ENCODE results near the gene KIF4A.

KIF4A gene

GRCh38 chrX:70426286-70427278 is 136.7 kb downstream of the KIF4A start:
- no peaks in the 10 kb centered on the region for H3K36me3 ChIP-seq (ENCODE audit: low read depth)
- no peaks in the 10 kb centered on the region for H3K4me1 ChIP-seq (ENCODE audit: insufficient read depth, poor library complexity, severe bottlenecking)
- no peak overlapping the region for H3K27ac ChIP-seq (ENCODE audit: poor library complexity, severe bottlenecking)
- H3K4me3 ChIP-seq (ENCODE audit: severe bottlenecking), result no peak overlapping the region
- no peaks in the 10 kb centered on the region for H3K9me3 ChIP-seq (ENCODE audit: severe bottlenecking)
- DNase-seq (ENCODE audit: low spot score) (no peak), ATAC-seq (ENCODE audit: low read depth) (no peak)
- no peaks in the 10 kb centered on the region for H3K27me3 ChIP-seq (ENCODE audit: insufficient read depth, poor library complexity, severe bottlenecking)
- TF ChIP-seq CTCF (IDR thresholded peaks at IDR 0.05; ENCODE audit: poor library complexity, severe bottlenecking), result no peak

- ATAC-seq (ENCODE audit: low read depth), result no peak
- Histone ChIP-seq H3K4me1 (ENCODE audit: insufficient read depth, poor library complexity, severe bottlenecking) (no peaks in the 10 kb centered on the region), H3K27me3 (ENCODE audit: insufficient read depth, poor library complexity, severe bottlenecking) (no peaks in the 10 kb centered on the region), H3K9me3 (ENCODE audit: severe bottlenecking) (no peaks in the 10 kb centered on the region), H3K36me3 (ENCODE audit: low read depth) (no peaks in the 10 kb centered on the region), H3K4me3 (ENCODE audit: severe bottlenecking) (no peak overlapping the region), H3K27ac (ENCODE audit: poor library complexity, severe bottlenecking) (no peak overlapping the region)
- no peak for TF ChIP-seq CTCF (IDR thresholded peaks at IDR 0.05; ENCODE audit: poor library complexity, severe bottlenecking)
- no peak for DNase-seq (ENCODE audit: low spot score)
Measured at GRCh38 chrX:70427365-70427764, 137.5 kb downstream of the KIF4A start.

GRCh38 chrX:70429759-70430158 is 139.9 kb downstream of the KIF4A start:
- no peak overlapping the region for H3K27ac ChIP-seq (ENCODE audit: poor library complexity, severe bottlenecking)
- no peak for ATAC-seq (ENCODE audit: low read depth)
- H3K27me3 ChIP-seq (ENCODE audit: insufficient read depth, poor library complexity, severe bottlenecking), result no peaks in the 10 kb centered on the region
- H3K4me1 ChIP-seq (ENCODE audit: insufficient read depth, poor library complexity, severe bottlenecking), result no peaks in the 10 kb centered on the region
- no peaks in the 10 kb centered on the region for H3K36me3 ChIP-seq (ENCODE audit: low read depth)
- no peak for DNase-seq (ENCODE audit: low spot score)
- H3K9me3 ChIP-seq (ENCODE audit: severe bottlenecking), result no peaks in the 10 kb centered on the region
- H3K4me3 ChIP-seq (ENCODE audit: severe bottlenecking), result no peak overlapping the region
- TF ChIP-seq CTCF (IDR thresholded peaks at IDR 0.05; ENCODE audit: poor library complexity, severe bottlenecking), result no peak

GRCh38 chrX:70432936-70433847 is 143.3 kb downstream of the KIF4A start:
- peak overlapping the region; percentile 4 for H3K27ac ChIP-seq (ENCODE audit: poor library complexity, severe bottlenecking)
- no peak for TF ChIP-seq CTCF (IDR thresholded peaks at IDR 0.05; ENCODE audit: poor library complexity, severe bottlenecking)
- no peaks in the 10 kb centered on the region for H3K36me3 ChIP-seq (ENCODE audit: low read depth)
- H3K4me3 ChIP-seq (ENCODE audit: severe bottlenecking), result peak overlapping the region; percentile 44
- ATAC-seq (ENCODE audit: low read depth) (no peak), DNase-seq (ENCODE audit: low spot score) (no peak)
- H3K4me1 ChIP-seq (ENCODE audit: insufficient read depth, poor library complexity, severe bottlenecking), result peaks cover 3% of the 10 kb centered on the region
- no peaks in the 10 kb centered on the region for H3K9me3 ChIP-seq (ENCODE audit: severe bottlenecking)
- no peaks in the 10 kb centered on the region for H3K27me3 ChIP-seq (ENCODE audit: insufficient read depth, poor library complexity, severe bottlenecking)

All from RWPE2 (cell line).